ENCODE data around the gene RNF43. TPM values are rescaled to one million over a fixed set of nuclear protein-coding genes. Genes with fewer than 3 reads are reported as not detected.
A peak's percentile ranks its signal among the peaks of the same experiment; 100 is the strongest.

The RNF43 gene
- total RNA-seq, 1 experiment from 2014 or later: 0.42 TPM

- H3K27ac Mint-ChIP-seq: no peak overlapping the region
- Histone ChIP-seq H3K23me2 (ENCODE audit: insufficient read length, low read depth, low read length, poor library complexity, severe bottlenecking) (no peaks in the 10 kb centered on the region), H4K91ac (ENCODE audit: insufficient read length, low read depth, low read length) (no peak overlapping the region), H2BK12ac (ENCODE audit: insufficient read length, low read depth, low read length) (no peak overlapping the region), H3K27me3 (ENCODE audit: insufficient read depth, low read length) (no peaks in the 10 kb centered on the region), H4K20me1 (ENCODE audit: control insufficient read depth, insufficient read depth, insufficient read length) (no peaks in the 10 kb centered on the region), H3K4me2 (ENCODE audit: insufficient read depth, insufficient read length, low read length) (no peak overlapping the region), H3K4me1 (ENCODE audit: insufficient read depth, low read length) (peaks cover 11% of the 10 kb centered on the region; the same call in 1 of the 2 replicates), H3K14ac (ENCODE audit: insufficient read depth, low read length) (no peak overlapping the region), H2AK5ac (ENCODE audit: insufficient read length, low read length) (no peak overlapping the region), H2BK5ac (ENCODE audit: insufficient read length, low read length) (no peak overlapping the region), H3K9ac (ENCODE audit: extremely low read depth, insufficient read length, low read length) (no peak overlapping the region), H3K79me1 (ENCODE audit: insufficient read depth, low read depth, low read length, poor library complexity, severe bottlenecking) (no peaks in the 10 kb centered on the region), H2BK15ac (ENCODE audit: low read depth, low read length) (no peak overlapping the region), H3K56ac (ENCODE audit: insufficient read length, low read depth, low read length) (no peak overlapping the region), H3K79me2 (ENCODE audit: insufficient read depth, low read length) (no peaks in the 10 kb centered on the region), H3K18ac (ENCODE audit: insufficient read length, low read depth, low read length) (no peak overlapping the region), H2BK120ac (ENCODE audit: low read depth, low read length, poor library complexity, severe bottlenecking) (no peak overlapping the region), H3K4ac (ENCODE audit: low read depth, low read length) (no peak overlapping the region), H3K23ac (ENCODE audit: insufficient read length, low read depth, low read length) (no peak overlapping the region), H3T11ph (ENCODE audit: low read length) (no peak overlapping the region), H2BK20ac (ENCODE audit: low read depth, low read length, poor library complexity, severe bottlenecking) (no peak overlapping the region), H3K9me3 (ENCODE audit: control insufficient read depth, low read depth, low read length) (no peaks in the 10 kb centered on the region), H3K27ac (ENCODE audit: insufficient read length, low read depth, low read length) (no peak overlapping the region), H2AFZ (ENCODE audit: low read length) (no peak overlapping the region), H4K8ac (replicated peaks; ENCODE audit: insufficient read length, low read depth, low read length) (no peak overlapping the region), H4K5ac (ENCODE audit: insufficient read length, low read depth, low read length) (no peak overlapping the region)
- H3K4me3 Mint-ChIP-seq: no peak overlapping the region
- H3K36me3 Mint-ChIP-seq (ENCODE audit: insufficient read depth in 1 of 3, low read depth in 3 of 3): no peaks in the 10 kb centered on the region
- DNase-seq: peak; percentile 54
- no peaks in the 10 kb centered on the region for H3K9me3 Mint-ChIP-seq
- peaks cover 4% of the 10 kb centered on the region; the same call in 1 of the 2 replicates for H3K27me3 Mint-ChIP-seq (ENCODE audit: low read depth)
- no CpG with 5 or more reads among the region's 4 CpGs for WGBS (ENCODE audit: extremely low coverage, insufficient read length, low lambda C conversion rate)
- H3K4me1 Mint-ChIP-seq: peaks cover 36 to 37% of the 10 kb centered on the region in 2 experiments
- no peak for TF ChIP-seq CTCF (conservative IDR thresholded peaks at IDR 0.05)
Observed at GRCh38 chr17:58376472-58377000, 40.8 kb downstream of the RNF43 start.
